K562 (cell line): Measurements from ENCODE around the gene NUF2. TPM values are rescaled to one million over a fixed set of nuclear protein-coding genes. Genes with fewer than 3 reads are reported as not detected.

ENCODE experiments used
- ATAC-seq: fragments of 200-7000 bp; cut with Tn5 transposase; 3 replicates; pipeline ENCODE4 v1.9.1; 2020; ENCODE audit warnings: moderate library complexity
- BruUV-seq: library from RNA; stranded (reverse); fragments of 400-500 nt; replicated peaks from 2 replicates; lab custom pipeline; 2021; lab: Mats Ljungman, UMichigan
- CTCF ChIA-PET: fragments of 300-600 bp; formaldehyde crosslinking; extraction: SDS; loops from one replicate; lab custom pipeline; 2021; ENCODE audit warnings: low intra/inter-chr PET ratio; lab: Yijun Ruan, JAX
- POLR2A ChIA-PET: fragments of 300-600, 350-650 bp; sonication (Branson Sonifier 250); formaldehyde crosslinking; extraction: SDS; loops from one replicate; lab custom pipeline; 2021; ENCODE audit warnings: antibody characterized with exemption, inconsistent platforms; lab: Yijun Ruan, JAX
- DNase-seq, 4 experiments: peaks; one replicate each; pipeline versions ENCODE4 v3.0.0 to v3.0.0-alpha.2; 2011 to 2018; ENCODE audit warnings: low spot score in 3 of 4, mixed read lengths in 3 of 4; ENCODE audit errors: extremely low read depth in 1 of 4
- FAIRE-seq: peaks from 2 replicates; lab custom pipeline; 2011; peaks lifted over from hg19 to GRCh38; lab: Jason Lieb, UNC
- H2AFZ ChIP-seq: 2 replicates; pipeline ENCODE4 v1.6.0; 2011; ENCODE audit warnings: low read depth, low read length, control low read depth, inconsistent platforms
- H3K27ac ChIP-seq: fragments of 200-600 bp; 3 replicates; pipeline ENCODE4 v1.8.0; 2011; ENCODE audit warnings: low read depth, mild to moderate bottlenecking, control low read depth, inconsistent platforms, low read length, moderate library complexity, mixed read lengths; ENCODE audit errors: extremely low read depth
- H3K27me3 ChIP-seq, 2 experiments: fragments of 300-600 bp in 1 of 2; 2 replicates in 1 of 2; 3 replicates in 1 of 2; pipeline versions ENCODE4 v1.6.0 to v1.8.0; 2011; ENCODE audit warnings: inconsistent platforms in 2 of 2, low read length in 2 of 2, mild to moderate bottlenecking in 1 of 2, mixed read lengths in 1 of 2, moderate library complexity in 1 of 2; ENCODE audit not compliant: control insufficient read depth in 2 of 2, insufficient read depth in 2 of 2
- H3K36me3 ChIP-seq: fragments of 300-600 bp; 3 replicates; pipeline ENCODE4 v1.8.0; 2011; ENCODE audit warnings: mild to moderate bottlenecking, low read length, inconsistent platforms; ENCODE audit not compliant: control insufficient read depth, insufficient read depth
- H3K4me1 ChIP-seq, 2 experiments: fragments of 200-600 bp in 1 of 2; replicated peaks in 1 of 2; 2 replicates in 1 of 2; 3 replicates in 1 of 2; pipeline versions ENCODE4 v1.5.1 to v1.8.0; 2011; ENCODE audit warnings: inconsistent platforms in 2 of 2, low read length in 2 of 2, mild to moderate bottlenecking in 1 of 2, mixed read lengths in 1 of 2, moderate library complexity in 1 of 2; ENCODE audit not compliant: control insufficient read depth in 2 of 2, insufficient read depth in 2 of 2
- H3K4me2 ChIP-seq: 2 replicates; pipeline ENCODE4 v1.6.1; 2011; ENCODE audit warnings: low read length, control low read depth, inconsistent platforms, mixed read lengths; ENCODE audit not compliant: insufficient read depth
- H3K4me3 ChIP-seq: fragments of 200-600 bp; sonication (generic), shearing (Covaris generic); 2 replicates; pipeline ENCODE4 v1.5.1; 2016; ENCODE audit warnings: control low read depth, inconsistent platforms
- H3K79me2 ChIP-seq: fragments of 200-600 bp; 3 replicates; pipeline ENCODE4 v1.8.0; 2011; ENCODE audit warnings: low read length, inconsistent platforms; ENCODE audit not compliant: control insufficient read depth, insufficient read depth
- H3K9ac ChIP-seq, 2 experiments: 2 replicates each; pipeline versions ENCODE4 v1.6.0 to v1.6.1; 2011; ENCODE audit warnings: low read depth in 2 of 2, low read length in 2 of 2, control low read depth in 1 of 2, inconsistent platforms in 1 of 2, mild to moderate bottlenecking in 1 of 2, mixed read lengths in 1 of 2; ENCODE audit not compliant: insufficient read depth in 1 of 2
- H3K9me1 ChIP-seq: one replicate; pipeline ENCODE4 v1.6.0; 2011; ENCODE audit warnings: inconsistent platforms, mild to moderate bottlenecking, low read length, moderate library complexity; ENCODE audit not compliant: control insufficient read depth, insufficient read depth
- H3K9me3 ChIP-seq: replicated peaks from 2 replicates; pipeline ENCODE4 v1.5.1; 2011; ENCODE audit warnings: low read depth, low read length, inconsistent platforms; ENCODE audit not compliant: control insufficient read depth, insufficient read depth
- H4K20me1 ChIP-seq: replicated peaks from 2 replicates; pipeline ENCODE4 v1.6.1; 2011; ENCODE audit warnings: low read length, inconsistent platforms, mixed read lengths; ENCODE audit not compliant: control insufficient read depth, insufficient read depth
- ATF3 ChIP-seq, 2 experiments: fragments of 450-650 bp in 1 of 2; sonication (generic) in 1 of 2; formaldehyde crosslinking in 1 of 2; IDR thresholded peaks in 1 of 2; conservative IDR thresholded peaks in 1 of 2; 2 replicates each; pipeline versions ENCODE4 v1.6.1 to v1.8.1; 2016 to 2023; ENCODE audit warnings: mild to moderate bottlenecking in 2 of 2, moderate library complexity in 2 of 2, inconsistent platforms in 1 of 2, missing genetic modification reagents in 1 of 2
- CEBPG ChIP-seq, 3 experiments: fragments of 200-800 bp in 1 of 3; sonication (Bioruptor generic) in 1 of 3; sonication (generic) in 1 of 3; formaldehyde crosslinking in 1 of 3; IDR thresholded peaks in 2 of 3; conservative IDR thresholded peaks in 1 of 3; 2 replicates each; pipeline versions ENCODE4 v1.6.1 to v1.8.0; 2016 to 2022; ENCODE audit warnings: missing compliant biosample characterization in 2 of 3, missing genetic modification characterization in 2 of 3, mild to moderate bottlenecking in 1 of 3, missing genetic modification reagents in 1 of 3
- PRMT5 ChIP-seq: sonication (generic); formaldehyde crosslinking; IDR thresholded peaks from 2 replicates; pipeline ENCODE4 v1.5.0; 2020; ENCODE audit warnings: missing genetic modification reagents
- THAP12 ChIP-seq: fragments of 250-450 bp; sonication (Bioruptor Pico); IDR thresholded peaks from 2 replicates; pipeline ENCODE4 v1.9.0; 2021; ENCODE audit warnings: mild to moderate bottlenecking, inconsistent platforms
- WGBS: fragments of 100-300 bp; shearing (Covaris generic); methylation state at CpG from one replicate; pipeline ENCODE4 v1.1.6; 2016; ENCODE audit warnings: low coverage, mixed read lengths; ENCODE audit not compliant: insufficient coverage; ENCODE audit errors: missing lambda C conversion rate; 5-methylcytosine and 5-hydroxymethylcytosine counted together
- in situ Hi-C: fragments of 300-500 bp; cut with MboI; formaldehyde crosslinking; loops from 4 replicates; pipeline ENCODE4 v1.15.0; 2018; ENCODE audit warnings: inconsistent platforms, mixed read lengths
- intact Hi-C: fragments of 100-400 bp; cut with micrococcal nuclease; formaldehyde crosslinking; loops from 2 replicates; pipeline ENCODE4 v1.14.2; 2022
- polyA plus RNA-seq, 8 experiments: library from polyadenylated mRNA; depleted of rRNA in 4 of 8; stranded (reverse) in 5 of 8; unstranded in 3 of 8; fragments of >200 nt; fragmentation: Nextera tagmentation in 2 of 8; fragmentation: Illumina TruSeq in 1 of 8; extraction: Ambion mirVana in 2 of 8; extraction: Trizol in 1 of 8; gene quantifications; 2 replicates each; pipeline versions ENCODE4 v1.2.1 to v1.2.3, GENCODE V29; 2011 to 2014; ENCODE audit warnings: inconsistent platforms in 1 of 8, missing spikeins in 1 of 8
- total RNA-seq, 7 experiments: library from RNA; depleted of rRNA in 6 of 7; stranded (reverse); fragments of >200 nt in 6 of 7; fragmentation: Illumina TruSeq in 2 of 7; extraction: Trizol in 2 of 7; gene quantifications; 2 replicates each; pipeline versions ENCODE4 v1.2.1 to v1.2.3, GENCODE V29; 2011 to 2021; ENCODE audit warnings: low replicate concordance in 1 of 7

Gene NUF2
- total and polyA plus RNA-seq, 9 of the 15 experiments (the other 6 are each of a cell fraction or from before 2014, with no cell fraction given) = 42.5 to 90.0 (median 60.3) TPM

GRCh38 chr1:163347106-163347505, 25.4 kb downstream of the NUF2 start (continued):
- no peak for TF ChIP-seq THAP12 (CRISPR knock-in tag)

GRCh38 chr1:163351912-163352311, 30.2 kb downstream of the NUF2 start:
- Histone ChIP-seq H3K9me1 (no peaks in the 10 kb centered on the region), H4K20me1 (no peaks in the 10 kb centered on the region), H3K79me2 (no peaks in the 10 kb centered on the region), H3K27ac (no peak overlapping the region), H3K27me3 (no peaks in the 10 kb centered on the region), H3K36me3 (peaks cover 78% of the 10 kb centered on the region), H2AFZ (no peak overlapping the region), H3K4me2 (no peak overlapping the region), H3K4me1 (no peaks in the 10 kb centered on the region), H3K9me3 (no peaks in the 10 kb centered on the region), H3K9ac (no peak overlapping the region), H3K4me3 (no peak overlapping the region)
- no peak for FAIRE-seq
- intact Hi-C loops (no loop called here), in situ Hi-C loops (no loop called here)
- DNase-seq = no peak
- CTCF ChIA-PET = no interaction called here
- POLR2A ChIA-PET = no interaction called here
- TF ChIP-seq ATF3 (IDR thresholded peaks at IDR 0.05) (peak; percentile 69; the same call in 1 of the 2 replicates), ATF3 (CRISPR knock-in tag; conservative IDR thresholded peaks at IDR 0.05) (no peak), CEBPG (CRISPR knock-in tag; IDR thresholded peaks at IDR 0.05) (no peak), CEBPG (tag; conservative IDR thresholded peaks at IDR 0.05 in 1 of 2, IDR thresholded peaks at IDR 0.05 in 1 of 2) (peak; percentile 42 to 59; a peak in 3 of 4 replicates), PRMT5 (CRISPR knock-in tag) (no peak)
- no peak for ATAC-seq
- WGBS = 95% methylated on average over 2 of the region's 2 CpGs
- no TSS peak for BruUV-seq
